NB4 (cell line): Measurements from ENCODE around the gene CCDC134.

Experiments
- CTCF ChIP-seq: IDR thresholded peaks from one replicate; pipeline ENCODE4 v1.5.1; 2012; ENCODE audit warnings: low read depth, low read length
- MYC ChIP-seq: IDR thresholded peaks from 2 replicates; pipeline ENCODE4 v1.6.1; 2011; ENCODE audit warnings: low read depth, low read length
- POLR2A ChIP-seq: IDR thresholded peaks from 2 replicates; pipeline ENCODE4 v1.6.1; 2011; ENCODE audit warnings: mild to moderate bottlenecking; ENCODE audit not compliant: insufficient read length; ENCODE audit errors: extremely low read depth
- TF ChIP-seq, protein P1 (sequence below): IDR thresholded peaks from 2 replicates; pipeline ENCODE4 v1.6.1; 2011; ENCODE audit warnings: low read depth, low read length

- TF ChIP-seq POLR2A (no peak), CTCF (no peak), MYC (no peak)
- TF ChIP-seq, protein P1, sequence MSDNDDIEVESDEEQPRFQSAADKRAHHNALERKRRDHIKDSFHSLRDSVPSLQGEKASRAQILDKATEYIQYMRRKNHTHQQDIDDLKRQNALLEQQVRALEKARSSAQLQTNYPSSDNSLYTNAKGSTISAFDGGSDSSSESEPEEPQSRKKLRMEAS = no peak
Measured at GRCh38 chr22:41845380-41846267, 45.1 kb downstream of the CCDC134 start.
